Measurements from ENCODE around the gene CLASP2. TPM values are rescaled to one million over a fixed set of nuclear protein-coding genes. Genes with fewer than 3 reads are reported as not detected.

CLASP2 gene
- total RNA-seq, 4 donors from 2014 or later, result 37.6 to 55.2 (median 44.6) TPM

- H3K4me3 ChIP-seq, result no peak overlapping the region
- no peak for DNase-seq
- in situ Hi-C loops (cut with MboI; ENCODE audit: low sequenced_read_pairs in 4 of 4), result no loop called here
- no peak for TF ChIP-seq POLR2A (IDR thresholded peaks at IDR 0.05)
- TF ChIP-seq CTCF (IDR thresholded peaks at IDR 0.05 in 4 of 5, conservative IDR thresholded peaks at IDR 0.05 in 1 of 5), result no peak
- ATAC-seq, result no peak
- H3K27me3 ChIP-seq, result no peaks in the 10 kb centered on the region
- no peaks in the 10 kb centered on the region for H3K4me1 ChIP-seq
- no peak overlapping the region for H3K27ac ChIP-seq
- intact Hi-C loops (cut with DNase I; ENCODE audit: low total_unique reads), result no loop called here
- H3K36me3 ChIP-seq, result no peaks in the 10 kb centered on the region
- no peaks in the 10 kb centered on the region for H3K9me3 ChIP-seq
Observed at GRCh38 chr3:33732394-33732793, 14.3 kb upstream of the CLASP2 start.

GRCh38 chr3:33729993-33730392, 11.9 kb upstream of the CLASP2 start:
- in situ Hi-C loops (cut with MboI; ENCODE audit: low sequenced_read_pairs in 4 of 4), result loop anchor here in 1 of 4 donors (10.0 kb wide), 1 partner anchor 55 kb away; no protein-coding TSS in a partner anchor
- Histone ChIP-seq H3K36me3 (no peaks in the 10 kb centered on the region), H3K27ac (no peak overlapping the region), H3K27me3 (no peaks in the 10 kb centered on the region), H3K9me3 (no peaks in the 10 kb centered on the region), H3K4me1 (no peaks in the 10 kb centered on the region), H3K4me3 (no peak overlapping the region)
- no peak for ATAC-seq
- TF ChIP-seq POLR2A (IDR thresholded peaks at IDR 0.05), result no peak
- no peak for DNase-seq
- intact Hi-C loops (cut with DNase I; ENCODE audit: low total_unique reads), result no loop called here

GRCh38 chr3:33724256-33724655, 6.2 kb upstream of the CLASP2 start:
- ATAC-seq, result no peak
- Histone ChIP-seq H3K9me3 (no peaks in the 10 kb centered on the region), H3K27me3 (no peaks in the 10 kb centered on the region), H3K36me3 (no peaks in the 10 kb centered on the region), H3K4me1 (no peaks in the 10 kb centered on the region), H3K4me3 (no peak overlapping the region), H3K27ac (no peak overlapping the region)
- intact Hi-C loops (cut with DNase I; ENCODE audit: low total_unique reads), result no loop called here
- no peak for TF ChIP-seq CTCF (IDR thresholded peaks at IDR 0.05 in 4 of 5, conservative IDR thresholded peaks at IDR 0.05 in 1 of 5)
- TF ChIP-seq POLR2A (IDR thresholded peaks at IDR 0.05), result no peak
- DNase-seq, result no peak
- in situ Hi-C loops (cut with MboI; ENCODE audit: low sequenced_read_pairs in 4 of 4), result loop anchor here in 1 of 4 donors (10.0 kb wide), 1 partner anchor 61 kb away; no protein-coding TSS in a partner anchor

- in situ Hi-C loops (cut with MboI; ENCODE audit: low sequenced_read_pairs in 4 of 4), result loop anchor here in 1 of 4 donors (10.0 kb wide), 1 partner anchor 62 kb away; no protein-coding TSS in a partner anchor
Observed at GRCh38 chr3:33722626-33723370, 4.7 kb upstream of the CLASP2 start.

More at GRCh38 chr3:33722626-33723370, 4.7 kb upstream of the CLASP2 start:
- Histone ChIP-seq H3K4me1 (no peaks in the 10 kb centered on the region), H3K4me3 (no peak overlapping the region), H3K9me3 (no peaks in the 10 kb centered on the region), H3K36me3 (no peaks in the 10 kb centered on the region), H3K27me3 (no peaks in the 10 kb centered on the region), H3K27ac (no peak overlapping the region)
- TF ChIP-seq CTCF (IDR thresholded peaks at IDR 0.05 in 4 of 5, conservative IDR thresholded peaks at IDR 0.05 in 1 of 5) (no peak), POLR2A (IDR thresholded peaks at IDR 0.05) (no peak)
- intact Hi-C loops (cut with DNase I; ENCODE audit: low total_unique reads), result no loop called here
- ATAC-seq (no peak), DNase-seq (no peak)
